ENCODE data around the gene AHRR. TPM values are rescaled to one million over a fixed set of nuclear protein-coding genes. Genes with fewer than 3 reads are reported as not detected.

The AHRR gene
- total RNA-seq, 1 donor from 2014 or later, result 54.9 TPM

- Mint-ChIP-seq H3K36me3 (ENCODE audit: unreplicated experiment) (peaks cover 72% of the 10 kb centered on the region), H3K4me1 (ENCODE audit: unreplicated experiment) (peaks cover 2% of the 10 kb centered on the region), H3K4me3 (ENCODE audit: unreplicated experiment) (no peak overlapping the region), H3K27ac (ENCODE audit: unreplicated experiment) (no peak overlapping the region), H3K27me3 (ENCODE audit: unreplicated experiment) (no peaks in the 10 kb centered on the region), H3K9me3 (ENCODE audit: unreplicated experiment) (peaks cover 22% of the 10 kb centered on the region)
- DNase-seq (ENCODE audit: extremely low spot score, unreplicated experiment), result no peak
- TF ChIP-seq CTCF (IDR thresholded peaks at IDR 0.05), result no peak
Observed at GRCh38 chr5:452978-453710, 131.6 kb downstream of the AHRR start.

GRCh38 chr5:453725-454481, 132.4 kb downstream of the AHRR start:
- no peaks in the 10 kb centered on the region for H3K27me3 Mint-ChIP-seq (ENCODE audit: unreplicated experiment)
- peaks cover 22% of the 10 kb centered on the region for H3K9me3 Mint-ChIP-seq (ENCODE audit: unreplicated experiment)
- H3K4me1 Mint-ChIP-seq (ENCODE audit: unreplicated experiment), result peaks cover 8% of the 10 kb centered on the region
- H3K27ac Mint-ChIP-seq (ENCODE audit: unreplicated experiment), result no peak overlapping the region
- H3K36me3 Mint-ChIP-seq (ENCODE audit: unreplicated experiment), result peaks cover 71% of the 10 kb centered on the region
- DNase-seq (ENCODE audit: extremely low spot score, unreplicated experiment), result no peak
- no peak overlapping the region for H3K4me3 Mint-ChIP-seq (ENCODE audit: unreplicated experiment)
- TF ChIP-seq CTCF (IDR thresholded peaks at IDR 0.05), result no peak

- H3K36me3 Mint-ChIP-seq (ENCODE audit: unreplicated experiment), result peaks cover 71% of the 10 kb centered on the region
- TF ChIP-seq CTCF (IDR thresholded peaks at IDR 0.05), result no peak
- H3K27ac Mint-ChIP-seq (ENCODE audit: unreplicated experiment), result no peak overlapping the region
- no peak for DNase-seq (ENCODE audit: extremely low spot score, unreplicated experiment)
- H3K9me3 Mint-ChIP-seq (ENCODE audit: unreplicated experiment), result peaks cover 22% of the 10 kb centered on the region
- H3K27me3 Mint-ChIP-seq (ENCODE audit: unreplicated experiment), result no peaks in the 10 kb centered on the region
- no peak overlapping the region for H3K4me3 Mint-ChIP-seq (ENCODE audit: unreplicated experiment)
- H3K4me1 Mint-ChIP-seq (ENCODE audit: unreplicated experiment), result peaks cover 11% of the 10 kb centered on the region
Observed at GRCh38 chr5:454936-455335, 133.4 kb downstream of the AHRR start.

GRCh38 chr5:455806-456205, 134.3 kb downstream of the AHRR start:
- no peak for DNase-seq (ENCODE audit: extremely low spot score, unreplicated experiment)
- peaks cover 11% of the 10 kb centered on the region for H3K4me1 Mint-ChIP-seq (ENCODE audit: unreplicated experiment)
- TF ChIP-seq CTCF (IDR thresholded peaks at IDR 0.05), result no peak

More at GRCh38 chr5:455806-456205, 134.3 kb downstream of the AHRR start:
- Mint-ChIP-seq H3K27ac (ENCODE audit: unreplicated experiment) (no peak overlapping the region), H3K27me3 (ENCODE audit: unreplicated experiment) (no peaks in the 10 kb centered on the region), H3K4me3 (ENCODE audit: unreplicated experiment) (no peak overlapping the region), H3K9me3 (ENCODE audit: unreplicated experiment) (peaks cover 19% of the 10 kb centered on the region), H3K36me3 (ENCODE audit: unreplicated experiment) (peaks cover 71% of the 10 kb centered on the region)

Measured in osteocyte (in vitro differentiated cells).